ENCODE results near the gene NEU2.

The NEU2 gene

GRCh38 chr2:233039846-233040530 lies 7.5 kb downstream of the NEU2 start:
- no peak for DNase-seq (ENCODE audit: low read depth in 2 of 2)
- TF ChIP-seq, protein P1, sequence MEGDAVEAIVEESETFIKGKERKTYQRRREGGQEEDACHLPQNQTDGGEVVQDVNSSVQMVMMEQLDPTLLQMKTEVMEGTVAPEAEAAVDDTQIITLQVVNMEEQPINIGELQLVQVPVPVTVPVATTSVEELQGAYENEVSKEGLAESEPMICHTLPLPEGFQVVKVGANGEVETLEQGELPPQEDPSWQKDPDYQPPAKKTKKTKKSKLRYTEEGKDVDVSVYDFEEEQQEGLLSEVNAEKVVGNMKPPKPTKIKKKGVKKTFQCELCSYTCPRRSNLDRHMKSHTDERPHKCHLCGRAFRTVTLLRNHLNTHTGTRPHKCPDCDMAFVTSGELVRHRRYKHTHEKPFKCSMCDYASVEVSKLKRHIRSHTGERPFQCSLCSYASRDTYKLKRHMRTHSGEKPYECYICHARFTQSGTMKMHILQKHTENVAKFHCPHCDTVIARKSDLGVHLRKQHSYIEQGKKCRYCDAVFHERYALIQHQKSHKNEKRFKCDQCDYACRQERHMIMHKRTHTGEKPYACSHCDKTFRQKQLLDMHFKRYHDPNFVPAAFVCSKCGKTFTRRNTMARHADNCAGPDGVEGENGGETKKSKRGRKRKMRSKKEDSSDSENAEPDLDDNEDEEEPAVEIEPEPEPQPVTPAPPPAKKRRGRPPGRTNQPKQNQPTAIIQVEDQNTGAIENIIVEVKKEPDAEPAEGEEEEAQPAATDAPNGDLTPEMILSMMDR (IDR thresholded peaks at IDR 0.05; ENCODE audit: low read depth, low read length) = no peak
- no peak overlapping the region for H3K4me3 ChIP-seq (replicated peaks in 1 of 2; ENCODE audit: low read depth in 2 of 2, low read length in 2 of 2)

DNA sequence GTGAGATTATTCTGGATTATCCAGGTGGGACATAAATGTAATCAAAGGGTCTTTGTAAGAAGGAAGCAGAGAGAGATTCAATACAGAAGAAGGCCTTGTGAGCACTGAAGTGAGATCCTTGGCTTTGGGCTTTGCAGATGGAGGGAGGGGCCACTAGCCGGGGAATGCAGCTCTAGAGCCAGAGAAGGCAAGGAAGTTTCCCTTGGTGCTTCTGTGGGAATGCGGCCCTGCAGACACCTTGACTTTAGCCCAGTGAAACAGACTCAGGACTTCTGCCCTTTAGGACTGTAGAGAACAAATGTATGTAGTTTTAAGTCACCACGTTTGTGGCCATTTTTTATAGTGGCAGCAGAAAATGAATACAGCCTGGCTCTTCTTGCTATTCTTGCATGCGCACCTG lies 8.1 kb downstream of the NEU2 start:
- H3K4me3 ChIP-seq (replicated peaks in 1 of 2; ENCODE audit: low read depth in 2 of 2, low read length in 2 of 2) = no peak overlapping the region
- TF ChIP-seq, protein P1 (IDR thresholded peaks at IDR 0.05; ENCODE audit: low read depth, low read length) = no peak
- no peak for DNase-seq (ENCODE audit: low read depth in 2 of 2)

GRCh38 chr2:233041722-233042323 lies 9.4 kb downstream of the NEU2 start:
- H3K4me3 ChIP-seq (replicated peaks in 1 of 2; ENCODE audit: low read depth in 2 of 2, low read length in 2 of 2) = no peak overlapping the region
- DNase-seq (ENCODE audit: low read depth in 2 of 2) = no peak
- TF ChIP-seq, protein P1 (IDR thresholded peaks at IDR 0.05; ENCODE audit: low read depth, low read length) = no peak

- DNase-seq (ENCODE audit: low read depth in 2 of 2) = no peak
- H3K4me3 ChIP-seq (replicated peaks in 1 of 2; ENCODE audit: low read depth in 2 of 2, low read length in 2 of 2) = no peak overlapping the region
- TF ChIP-seq, protein P1 (IDR thresholded peaks at IDR 0.05; ENCODE audit: low read depth, low read length) = no peak
These were observed 10.1 kb downstream of the NEU2 start for GRCh38 chr2:233042549-233042948.

DNA sequence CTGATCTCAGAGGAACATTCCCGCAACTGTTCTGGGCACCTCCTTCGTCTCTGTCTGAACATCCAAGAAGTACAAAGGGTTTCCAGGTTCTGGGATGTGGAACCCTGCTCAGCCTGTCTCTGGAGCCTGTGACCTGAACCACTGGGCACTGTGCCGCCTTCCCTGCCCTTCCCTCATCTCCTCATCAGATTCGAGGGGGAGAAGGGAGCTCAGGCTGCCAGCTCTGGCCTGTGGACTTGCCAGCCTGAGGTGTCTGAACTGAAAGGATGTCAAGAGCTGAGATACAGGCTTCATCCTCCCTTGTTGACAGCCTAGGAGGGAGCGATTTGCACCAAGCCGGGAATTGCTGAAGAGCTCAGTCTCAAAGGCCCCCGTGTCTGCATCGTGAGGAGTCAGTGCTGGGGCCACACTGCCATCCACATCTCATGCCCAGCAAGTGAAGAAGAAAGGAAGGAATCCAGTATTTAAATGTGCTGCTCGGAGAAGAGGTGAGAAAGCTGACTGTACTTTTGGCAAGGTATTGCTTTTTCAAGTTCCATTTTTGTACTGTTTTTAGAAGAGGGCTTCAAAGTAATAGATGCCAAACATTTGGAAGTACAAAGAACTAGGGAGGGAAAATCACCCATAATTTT lies 12.6 kb downstream of the NEU2 start:
- DNase-seq (ENCODE audit: low read depth in 2 of 2) = no peak
- no peak overlapping the region for H3K4me3 ChIP-seq (replicated peaks in 1 of 2; ENCODE audit: low read depth in 2 of 2, low read length in 2 of 2)
- TF ChIP-seq, protein P1 (IDR thresholded peaks at IDR 0.05; ENCODE audit: low read depth, low read length) = no peak

DNA sequence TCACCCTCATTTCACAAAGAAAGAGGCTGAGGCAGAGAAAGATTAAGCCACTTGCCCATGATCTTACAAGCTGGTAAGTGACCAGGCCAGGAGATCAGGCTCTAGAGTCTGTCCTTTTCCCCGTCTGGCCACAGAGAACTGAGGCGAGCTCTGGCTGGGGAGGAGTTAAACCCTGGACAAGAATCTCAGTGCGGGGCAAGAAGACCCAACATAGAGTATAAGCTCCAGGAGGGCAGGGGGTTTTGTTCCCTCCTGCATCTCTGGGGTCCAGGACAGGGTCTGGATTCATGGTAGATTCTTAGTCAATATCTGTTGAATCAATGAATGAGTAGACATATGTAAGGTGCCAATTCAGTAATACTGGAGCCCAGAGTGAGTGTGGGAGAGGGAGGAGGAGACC lies 14.7 kb downstream of the NEU2 start:
- TF ChIP-seq, protein P1 (IDR thresholded peaks at IDR 0.05; ENCODE audit: low read depth, low read length) = no peak
- H3K4me3 ChIP-seq (replicated peaks in 1 of 2; ENCODE audit: low read depth in 2 of 2, low read length in 2 of 2) = no peak overlapping the region
- DNase-seq (ENCODE audit: low read depth in 2 of 2) = no peak
